ENCODE measurements around the gene DNASE1L1.

Gene DNASE1L1

DNA sequence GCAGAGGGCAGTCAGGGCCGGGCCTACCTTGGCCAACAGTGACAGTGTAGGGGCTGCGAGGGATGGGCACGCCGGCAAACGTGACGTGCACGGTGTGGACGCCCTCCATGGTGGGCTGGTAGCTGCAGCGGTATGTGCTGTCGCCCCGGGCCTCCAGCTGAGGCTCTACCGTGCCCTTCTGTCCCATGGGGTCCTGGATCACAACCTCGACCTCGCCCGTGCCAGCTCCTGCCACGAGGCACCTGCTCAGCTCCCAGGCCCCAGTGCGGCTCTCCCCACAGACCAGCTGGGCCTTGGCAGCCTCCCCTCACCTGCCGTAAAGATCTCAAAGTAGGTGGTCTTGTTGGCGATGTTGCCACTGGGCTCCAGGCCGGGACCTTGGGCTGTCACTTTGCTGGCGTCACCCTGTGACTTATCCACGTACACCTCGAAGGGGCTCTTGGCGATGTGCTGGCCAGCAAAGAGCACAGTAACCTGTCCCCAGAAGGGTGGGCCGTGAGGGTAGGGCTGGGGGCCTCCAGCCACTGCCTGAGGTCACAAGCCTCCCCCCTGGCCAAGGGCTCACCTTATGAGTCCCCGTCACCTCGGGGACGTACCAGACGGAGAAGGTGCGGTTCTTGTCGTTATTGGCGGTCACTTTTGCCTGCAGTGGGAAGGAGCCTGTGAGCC, 42.9 kb downstream of the DNASE1L1 start:
- DNase-seq: no peak

DNA sequence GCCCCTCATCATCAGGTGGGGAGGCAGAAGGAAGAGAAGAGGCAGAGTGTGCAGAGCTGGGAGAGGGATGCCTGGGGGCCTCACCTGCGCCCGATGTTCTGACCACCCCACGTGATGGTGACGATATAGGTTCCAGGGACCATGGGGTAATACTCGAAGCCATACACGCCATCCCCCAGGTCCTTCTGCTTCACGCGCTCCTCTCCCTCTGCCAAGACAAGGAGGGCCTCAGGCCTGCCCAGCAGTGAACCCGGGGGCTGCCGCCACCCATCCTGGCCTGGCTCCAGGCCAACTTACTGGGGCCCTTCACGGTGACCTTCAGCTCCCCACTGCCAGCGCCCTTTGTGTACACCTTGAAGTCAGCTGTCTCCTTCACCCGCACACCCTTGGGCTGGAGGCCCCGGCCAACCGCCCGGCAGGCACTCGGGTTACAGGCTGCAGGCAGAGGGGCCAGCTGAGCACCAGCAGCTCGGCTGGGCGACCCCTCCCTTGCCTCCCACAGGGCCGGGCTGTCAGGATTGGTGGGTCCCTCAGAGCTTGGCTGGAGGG, 43.9 kb downstream of the DNASE1L1 start:
- DNase-seq: no peak

GRCh38 chrX:154363706-154364439, 45.2 kb downstream of the DNASE1L1 start:
- no peak for DNase-seq

GRCh38 chrX:154362085-154362742, 46.8 kb downstream of the DNASE1L1 start:
- DNase-seq: no peak

DNA sequence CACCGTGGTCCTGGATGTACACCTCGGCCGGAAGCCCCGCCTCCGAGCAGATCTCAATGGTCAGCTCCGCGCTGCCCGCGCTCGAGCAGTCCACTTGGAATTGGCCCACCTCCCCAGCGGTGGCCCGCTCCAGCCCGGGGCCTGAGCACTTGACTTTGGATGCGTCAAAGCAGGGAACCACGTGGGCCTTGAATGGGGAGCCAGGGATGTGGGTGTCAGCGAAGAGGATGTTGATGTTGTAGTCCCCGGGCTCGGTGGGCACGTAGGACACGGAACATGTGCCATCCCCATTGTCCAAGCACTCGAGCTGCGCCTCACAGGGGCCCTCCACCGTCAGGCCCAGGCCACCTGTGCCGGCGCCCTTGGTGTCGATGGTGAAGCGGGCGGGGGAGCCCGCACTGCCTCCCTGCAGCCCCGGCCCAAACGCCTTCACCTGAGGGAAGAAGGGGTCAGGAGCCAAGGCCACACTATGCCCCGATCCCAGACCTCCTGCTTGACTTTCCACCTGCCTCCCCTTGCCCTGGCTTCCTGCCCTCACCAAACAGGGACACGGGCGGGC, 48.8 kb downstream of the DNASE1L1 start:
- DNase-seq: no peak

DNA sequence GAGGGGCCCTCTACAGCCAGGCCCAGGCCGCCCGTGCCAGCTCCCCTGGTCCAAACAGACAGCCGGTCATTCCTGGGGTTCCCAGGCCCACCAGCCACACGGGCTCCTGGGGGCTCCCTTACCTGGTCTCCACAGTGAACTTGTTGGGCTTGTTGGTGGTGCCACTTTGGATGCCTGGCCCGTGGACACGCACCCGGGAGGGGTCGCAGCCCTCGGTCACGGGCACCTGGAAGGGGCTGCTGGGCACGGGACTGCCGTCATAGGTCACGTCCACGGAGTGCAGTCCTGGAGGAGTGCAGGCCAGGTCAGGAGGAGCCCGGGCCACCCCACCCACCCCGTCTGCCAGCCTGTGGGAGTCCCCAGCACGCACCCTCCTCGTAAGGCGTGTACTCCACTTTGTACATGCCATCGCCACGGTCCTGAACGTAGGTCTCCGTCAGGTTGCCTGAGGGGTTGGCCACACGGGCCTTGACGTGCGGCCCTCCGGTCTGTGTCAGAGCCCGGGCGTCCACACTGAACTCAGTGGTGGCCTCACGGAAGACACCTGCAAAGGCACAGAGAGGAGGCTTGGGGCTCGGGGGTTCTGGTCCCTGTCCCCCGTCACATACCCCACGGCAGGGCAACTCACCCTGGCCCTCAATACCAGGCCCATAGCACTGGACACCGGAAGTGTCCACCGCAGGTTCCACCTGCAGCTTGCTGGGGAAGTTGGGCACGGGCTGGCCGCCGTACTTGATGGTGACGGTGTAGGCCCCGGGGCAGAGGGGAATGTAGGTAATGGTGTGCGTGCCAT, 49.5 kb downstream of the DNASE1L1 start:
- DNase-seq: no peak

GRCh38 chrX:154358829-154359228, 50.2 kb downstream of the DNASE1L1 start:
- no peak for DNase-seq

GRCh38 chrX:154358011-154358410, 51.0 kb downstream of the DNASE1L1 start:
- DNase-seq: no peak

GRCh38 chrX:154357205-154357604, 51.8 kb downstream of the DNASE1L1 start:
- DNase-seq: no peak

GRCh38 chrX:154356596-154356995, 52.5 kb downstream of the DNASE1L1 start:
- no peak for DNase-seq

- DNase-seq: no peak
Measured at GRCh38 chrX:154355776-154356140, 53.3 kb downstream of the DNASE1L1 start.

GRCh38 chrX:154355094-154355775, 53.8 kb downstream of the DNASE1L1 start:
- DNase-seq: no peak

GRCh38 chrX:154354516-154354915, 54.5 kb downstream of the DNASE1L1 start:
- DNase-seq: no peak

DNA sequence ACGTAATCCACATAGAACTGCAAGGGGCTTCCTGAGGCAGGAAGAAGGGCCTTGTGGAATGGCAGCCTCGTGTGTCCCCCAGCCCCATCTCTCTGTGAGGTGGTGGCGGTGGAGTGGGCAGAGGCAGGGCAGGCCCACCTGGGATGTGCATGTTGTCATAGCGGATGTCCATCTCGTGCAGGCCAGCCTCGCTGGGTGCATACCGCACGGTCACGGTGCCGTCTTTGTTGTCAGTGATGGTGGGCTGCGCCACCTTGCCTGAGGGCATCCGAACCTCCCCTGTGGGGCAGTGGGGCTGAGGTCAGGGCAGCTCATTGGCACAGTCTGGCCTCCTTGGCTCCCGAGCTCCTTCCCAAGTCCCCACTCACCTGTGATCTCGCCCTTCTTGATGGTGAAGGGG, 55.0 kb downstream of the DNASE1L1 start:
- DNase-seq: no peak

- no peak for DNase-seq
Measured at GRCh38 chrX:154353172-154353843, 55.7 kb downstream of the DNASE1L1 start.

GRCh38 chrX:154352466-154352865, 56.6 kb downstream of the DNASE1L1 start:
- DNase-seq: no peak

- no peak for DNase-seq
Measured at GRCh38 chrX:154352012-154352401, 57.0 kb downstream of the DNASE1L1 start.
